Parathyroid adenoma (tissue), 2 donors: ENCODE data around the gene NTN1.

Source experiments
- H2AFZ ChIP-seq: fragments of 300-600 bp; sonication (generic); one replicate; pipeline ENCODE4 v1.7.0; 2017; ENCODE audit warnings: antibody characterized with exemption, mild to moderate bottlenecking
- H3K27ac ChIP-seq: fragments of 300-600 bp; sonication (generic); one replicate; pipeline ENCODE4 v1.7.0; 2017
- H3K27me3 ChIP-seq: fragments of 300-600 bp; sonication (generic); one replicate; pipeline ENCODE4 v1.7.0; 2017; ENCODE audit warnings: low read length; ENCODE audit not compliant: control insufficient read depth, insufficient read depth
- H3K36me3 ChIP-seq: fragments of 300-600 bp; sonication (generic); one replicate; pipeline ENCODE4 v1.7.0; 2017; ENCODE audit warnings: low read length; ENCODE audit not compliant: control insufficient read depth, insufficient read depth
- H3K4me1 ChIP-seq: fragments of 300-600 bp; sonication (generic); one replicate; pipeline ENCODE4 v1.7.0; 2017; ENCODE audit warnings: control low read depth
- H3K4me2 ChIP-seq: fragments of 300-600 bp; sonication (generic); one replicate; pipeline ENCODE4 v1.7.0; 2017; ENCODE audit warnings: low read length
- H3K4me3 ChIP-seq: fragments of 300-600 bp; sonication (generic); one replicate; pipeline ENCODE4 v1.7.0; 2017; ENCODE audit warnings: low read depth, low read length
- H3K79me2 ChIP-seq: fragments of 300-600 bp; sonication (generic); one replicate; pipeline ENCODE4 v1.7.0; 2017; ENCODE audit warnings: control low read depth
- H3K9ac ChIP-seq: fragments of 300-600 bp; sonication (generic); one replicate; pipeline ENCODE4 v1.7.0; 2017; ENCODE audit warnings: mild to moderate bottlenecking
- H3K9me3 ChIP-seq: fragments of 300-600 bp; sonication (generic); one replicate; pipeline ENCODE4 v1.7.0; 2017; ENCODE audit warnings: low read length; ENCODE audit not compliant: control insufficient read depth
- CTCF ChIP-seq: fragments of 300-600 bp; sonication (generic); IDR thresholded peaks from one replicate; pipeline ENCODE4 v1.7.0; 2017; ENCODE audit warnings: antibody characterized with exemption, mild to moderate bottlenecking
- donor health status: primary hyperparathyroidism.

Gene NTN1

GRCh38 chr17:9142772-9143494, 121.6 kb downstream of the NTN1 start:
- TF ChIP-seq CTCF, result no peak
- Histone ChIP-seq H3K9me3 (no peaks in the 10 kb centered on the region), H3K4me1 (no peaks in the 10 kb centered on the region), H3K27me3 (no peaks in the 10 kb centered on the region), H3K79me2 (no peaks in the 10 kb centered on the region), H3K4me2 (no peak overlapping the region), H3K36me3 (no peaks in the 10 kb centered on the region), H2AFZ (no peak overlapping the region), H3K27ac (no peak overlapping the region), H3K4me3 (no peak overlapping the region), H3K9ac (no peak overlapping the region)

- H3K9ac ChIP-seq, result no peak overlapping the region
- no peaks in the 10 kb centered on the region for H3K27me3 ChIP-seq
- no peak for TF ChIP-seq CTCF
- no peak overlapping the region for H3K27ac ChIP-seq
- no peaks in the 10 kb centered on the region for H3K79me2 ChIP-seq
- no peaks in the 10 kb centered on the region for H3K9me3 ChIP-seq
- no peak overlapping the region for H3K4me3 ChIP-seq
- H3K36me3 ChIP-seq, result no peaks in the 10 kb centered on the region
- H3K4me2 ChIP-seq, result no peak overlapping the region
- H3K4me1 ChIP-seq, result no peaks in the 10 kb centered on the region
- no peak overlapping the region for H2AFZ ChIP-seq
These were observed 123.4 kb downstream of the NTN1 start for GRCh38 chr17:9144502-9145249.

- TF ChIP-seq CTCF, result no peak
- Histone ChIP-seq H3K36me3 (no peaks in the 10 kb centered on the region), H3K9me3 (no peaks in the 10 kb centered on the region), H3K4me2 (no peak overlapping the region), H3K79me2 (no peaks in the 10 kb centered on the region), H3K4me3 (no peak overlapping the region), H3K4me1 (no peaks in the 10 kb centered on the region), H2AFZ (no peak overlapping the region), H3K27me3 (no peaks in the 10 kb centered on the region), H3K27ac (no peak overlapping the region), H3K9ac (no peak overlapping the region)
These were observed 124.8 kb downstream of the NTN1 start for GRCh38 chr17:9146064-9146463.

- no peaks in the 10 kb centered on the region for H3K79me2 ChIP-seq
- H3K4me2 ChIP-seq, result no peak overlapping the region
- H3K9ac ChIP-seq, result no peak overlapping the region
- no peaks in the 10 kb centered on the region for H3K36me3 ChIP-seq
- TF ChIP-seq CTCF, result no peak
- no peaks in the 10 kb centered on the region for H3K27me3 ChIP-seq
- no peak overlapping the region for H3K27ac ChIP-seq
- no peak overlapping the region for H2AFZ ChIP-seq
- H3K9me3 ChIP-seq, result no peaks in the 10 kb centered on the region
- H3K4me3 ChIP-seq, result no peak overlapping the region
- H3K4me1 ChIP-seq, result no peaks in the 10 kb centered on the region
These were observed 127.7 kb downstream of the NTN1 start for GRCh38 chr17:9148905-9149525.
